Right atrium auricular region (tissue), 2 donors: ENCODE data around the gene CDC42BPA. TPM values are rescaled to one million over a fixed set of nuclear protein-coding genes. Genes with fewer than 3 reads are reported as not detected.
A peak's percentile ranks its signal among the peaks of the same experiment; 100 is the strongest.

Experiments used
- DNase-seq: peaks from one replicate; pipeline ENCODE4 v3.0.0-alpha.2; 2019; ENCODE audit warnings: low spot score
- H3K27ac ChIP-seq, 2 donors: fragments of 200-600 bp; sonication (generic); 1 replicate in 1 of 2; 2 replicates in 1 of 2; pipeline ENCODE4 v1.5.1; 2016 to 2019
- H3K27me3 ChIP-seq, 2 donors: fragments of 200-600 bp; sonication (generic); one replicate each; pipeline versions ENCODE4 v1.5.1 to v1.6.0; 2017 to 2019
- H3K36me3 ChIP-seq: fragments of 200-600 bp; sonication (generic); one replicate; pipeline ENCODE4 v1.5.1; 2016
- H3K4me1 ChIP-seq, 2 donors: fragments of 200-600 bp; sonication (generic); one replicate each; pipeline versions ENCODE4 v1.5.1 to v1.6.0; 2017 to 2019
- H3K4me3 ChIP-seq, 2 donors: fragments of 200-600 bp; sonication (generic); 1 replicate in 1 of 2; 2 replicates in 1 of 2; pipeline ENCODE4 v1.5.1; 2017 to 2019; ENCODE audit warnings: mild to moderate bottlenecking in 1 of 2, moderate library complexity in 1 of 2
- H3K9me3 ChIP-seq, 2 donors: fragments of 200-600 bp; sonication (generic); one replicate each; pipeline ENCODE4 v1.5.1; 2019
- CTCF ChIP-seq, 2 donors: fragments of 200-600 bp; sonication (generic); IDR thresholded peaks; one replicate each; pipeline ENCODE4 v1.5.1; 2019; ENCODE audit warnings: antibody characterized with exemption in 2 of 2
- total RNA-seq, 2 donors: library from RNA; depleted of rRNA; stranded (reverse); fragments of >200 nt; gene quantifications; one replicate each; pipeline ENCODE4 v1.1.0, GENCODE V29; 2016

CDC42BPA gene
- total RNA-seq, 2 donors from 2014 or later, result 26.0 to 32.0 TPM

- H3K27me3 ChIP-seq, result no peaks in the 10 kb centered on the region
- peak overlapping the region; percentile 89 to 99 for H3K27ac ChIP-seq
- DNase-seq, result peak; percentile 47
- H3K4me1 ChIP-seq, result peaks cover 0 to 80% of the 10 kb centered on the region in 2 donors
- peak overlapping the region; percentile 6 to 18 for H3K4me3 ChIP-seq
- no peak for TF ChIP-seq CTCF (IDR thresholded peaks at IDR 0.05)
- H3K36me3 ChIP-seq, result no peaks in the 10 kb centered on the region
- peaks cover 0 to 4% of the 10 kb centered on the region in 2 donors for H3K9me3 ChIP-seq
Observed at GRCh38 chr1:226943156-226943555, 375.1 kb downstream of the CDC42BPA start.

GRCh38 chr1:226942392-226942791, 375.9 kb downstream of the CDC42BPA start:
- Histone ChIP-seq H3K9me3 (no peaks in the 10 kb centered on the region), H3K4me1 (peaks cover 0 to 82% of the 10 kb centered on the region in 2 donors), H3K27ac (peak overlapping the region; percentile 89 to 99), H3K27me3 (no peaks in the 10 kb centered on the region), H3K4me3 (peak overlapping the region; percentile 10 to 78), H3K36me3 (no peaks in the 10 kb centered on the region)
- DNase-seq, result peak; percentile 30
- TF ChIP-seq CTCF (IDR thresholded peaks at IDR 0.05), result no peak

GRCh38 chr1:226940806-226941067, 377.6 kb downstream of the CDC42BPA start:
- DNase-seq, result no peak
- TF ChIP-seq CTCF (IDR thresholded peaks at IDR 0.05), result no peak
- Histone ChIP-seq H3K27me3 (no peaks in the 10 kb centered on the region), H3K27ac (peak overlapping the region; percentile 89 to 99), H3K4me1 (peaks cover 0 to 66% of the 10 kb centered on the region in 2 donors), H3K9me3 (no peaks in the 10 kb centered on the region), H3K4me3 (peak overlapping the region; percentile 78 to 92), H3K36me3 (no peaks in the 10 kb centered on the region)

- no peak for TF ChIP-seq CTCF (IDR thresholded peaks at IDR 0.05)
- H3K36me3 ChIP-seq, result no peaks in the 10 kb centered on the region
- DNase-seq, result peak; percentile 99
- H3K4me1 ChIP-seq, result peaks cover 0 to 61% of the 10 kb centered on the region in 2 donors
- no peaks in the 10 kb centered on the region for H3K27me3 ChIP-seq
- H3K4me3 ChIP-seq, result peak within 1 kb of the TSS; percentile 78 to 92
- peaks cover 0 to 4% of the 10 kb centered on the region in 2 donors for H3K9me3 ChIP-seq
- H3K27ac ChIP-seq, result peak within 1 kb of the TSS; percentile 99
Observed at GRCh38 chr1:226940029-226940805, 378.1 kb downstream of the CDC42BPA start, which contains the start of gene COQ8A. COQ8A (plus strand) TSS chr1:226940294; CDS start chr1:226961386, 21,092 bp downstream.

Other genes with a start within 250 kb of the CDC42BPA start
- 1 to 10 TPM; 2.7 to 3.3 TPM for gene ZNF678, start 245.1 kb upstream of the CDC42BPA start, total RNA-seq